GM04504 (cell line): ENCODE results near the gene HK2.
"Not testable (repeated sequence)": the region's sequence is repeated elsewhere in the genome, so short reads cannot be mapped to it uniquely, and the experiment has no call there.

ENCODE experiments used
- DNase-seq: peaks from one replicate; pipeline ENCODE4 v3.0.0-alpha.2; 2012; ENCODE audit warnings: low read depth

Gene HK2

DNA sequence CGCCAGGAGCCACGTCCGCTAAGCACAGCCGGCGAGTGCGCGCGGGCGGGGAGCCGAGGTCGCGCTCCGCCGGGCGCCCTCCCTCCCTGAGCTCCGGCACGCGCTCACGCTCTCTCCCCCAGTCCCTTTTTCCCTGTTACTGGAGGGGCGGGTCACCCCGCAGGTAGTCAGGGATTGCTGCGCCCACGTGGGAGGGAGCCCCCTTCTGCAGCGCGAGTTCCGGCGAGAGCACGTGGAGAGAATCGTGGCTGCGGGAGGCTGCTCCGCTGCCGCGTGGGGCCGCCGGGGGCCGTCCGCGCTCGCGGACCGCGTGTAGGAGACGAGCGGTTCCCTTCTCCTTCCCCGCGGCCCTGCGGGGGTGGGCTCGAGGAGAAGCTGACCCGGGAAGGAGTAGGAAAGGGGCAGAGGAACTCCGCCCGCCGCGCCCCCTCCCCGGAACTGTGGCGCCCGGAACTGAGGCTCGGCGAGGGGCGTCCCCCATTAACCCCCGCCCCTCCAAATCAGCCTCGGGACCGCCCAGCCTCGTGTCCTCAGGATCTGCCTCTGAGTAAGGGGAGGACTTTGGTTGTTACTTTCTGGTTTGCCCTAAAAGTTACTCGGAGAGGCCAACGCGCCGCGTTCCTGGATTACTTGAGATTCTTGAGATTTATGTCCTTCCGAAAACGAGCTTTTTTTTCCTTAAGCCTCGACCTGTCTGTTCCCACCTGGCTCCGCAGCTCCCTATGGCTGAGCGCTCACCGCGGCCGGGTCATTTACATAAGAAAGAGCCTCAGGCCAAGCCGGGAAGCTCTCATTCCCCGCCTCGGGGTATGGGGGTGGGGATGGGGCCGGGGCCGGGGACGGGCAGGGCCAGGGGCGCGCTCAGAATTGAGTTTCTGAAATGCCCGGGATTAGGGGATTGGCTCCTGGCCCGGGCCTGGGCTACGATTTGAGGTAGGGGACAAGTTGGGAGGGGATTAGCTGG is 1.1 kb downstream of the HK2 start:
- DNase-seq: no peak

DNA sequence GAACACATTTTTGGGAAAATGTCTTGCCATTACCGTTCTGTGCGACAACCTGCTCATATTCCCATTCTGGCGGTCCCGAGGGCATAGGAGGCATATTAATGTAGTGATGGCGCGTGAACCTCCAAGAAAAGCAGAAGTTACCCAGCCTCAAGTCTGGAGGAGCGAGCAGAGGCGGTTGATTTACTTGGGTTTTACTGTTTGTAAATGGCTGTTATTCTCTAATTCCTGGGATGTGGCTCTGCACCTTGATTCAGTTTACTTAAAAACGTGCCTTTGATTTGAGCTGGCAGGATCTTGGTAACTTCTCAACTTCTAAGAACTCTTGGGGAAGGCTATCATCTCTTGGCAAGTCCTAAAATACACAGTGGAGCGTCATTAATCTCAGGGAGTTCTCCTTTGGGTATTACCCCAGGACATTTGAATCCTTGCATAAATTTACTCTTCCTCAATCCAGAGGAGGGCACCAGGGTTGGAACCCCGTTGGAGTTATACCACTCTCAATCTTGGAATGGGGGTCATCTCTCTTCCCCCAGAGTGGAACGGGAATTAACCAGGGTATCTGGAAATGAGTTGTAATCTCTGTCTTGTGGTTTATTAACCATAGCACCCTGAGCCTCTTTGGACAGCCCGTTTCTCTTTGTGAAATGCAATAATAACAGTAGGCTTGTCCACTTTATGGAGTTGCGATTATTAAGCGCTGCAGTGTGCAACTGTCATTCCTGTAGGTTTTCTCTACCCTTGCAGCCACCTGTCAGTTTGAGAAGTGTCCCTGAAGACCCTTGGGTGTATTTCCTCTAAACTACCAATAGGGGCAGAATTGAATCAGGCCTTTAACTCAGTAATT is 2.1 kb downstream of the HK2 start:
- no peak for DNase-seq

DNA sequence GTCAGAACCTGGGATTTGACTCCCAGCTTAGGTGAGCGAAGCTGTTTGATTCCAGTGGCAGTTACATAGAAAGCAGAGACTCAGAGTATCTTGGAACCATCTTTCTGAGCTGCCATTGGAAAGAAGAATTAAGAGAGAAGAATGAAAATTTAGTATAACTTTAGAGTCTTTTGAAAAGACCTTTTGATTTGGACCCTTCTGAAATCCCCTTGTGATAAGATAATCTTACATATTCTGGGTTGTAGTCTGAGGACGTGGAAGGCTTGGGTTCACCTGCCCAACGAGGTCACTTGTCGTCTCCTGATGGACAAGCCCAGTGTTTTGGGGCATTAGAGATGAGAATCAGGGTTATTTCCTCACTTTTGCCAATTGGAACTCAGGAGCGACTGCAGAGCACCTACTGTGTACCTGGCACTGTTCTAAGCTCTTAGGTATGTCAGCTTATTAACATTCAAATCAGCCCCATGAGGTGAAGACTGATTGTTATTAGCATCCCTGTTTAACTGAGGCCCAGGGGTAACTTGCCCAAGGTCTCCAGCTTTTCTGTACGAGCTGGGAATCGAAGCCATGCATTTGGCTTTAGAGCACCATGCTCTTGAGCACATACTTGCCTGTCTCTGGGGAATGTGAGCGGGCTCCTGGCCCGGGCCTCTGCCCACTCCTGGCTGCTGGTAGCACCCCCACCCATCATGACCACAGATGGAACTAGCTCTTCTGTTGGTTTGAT is 2.9 kb downstream of the HK2 start:
- no peak for DNase-seq

DNA sequence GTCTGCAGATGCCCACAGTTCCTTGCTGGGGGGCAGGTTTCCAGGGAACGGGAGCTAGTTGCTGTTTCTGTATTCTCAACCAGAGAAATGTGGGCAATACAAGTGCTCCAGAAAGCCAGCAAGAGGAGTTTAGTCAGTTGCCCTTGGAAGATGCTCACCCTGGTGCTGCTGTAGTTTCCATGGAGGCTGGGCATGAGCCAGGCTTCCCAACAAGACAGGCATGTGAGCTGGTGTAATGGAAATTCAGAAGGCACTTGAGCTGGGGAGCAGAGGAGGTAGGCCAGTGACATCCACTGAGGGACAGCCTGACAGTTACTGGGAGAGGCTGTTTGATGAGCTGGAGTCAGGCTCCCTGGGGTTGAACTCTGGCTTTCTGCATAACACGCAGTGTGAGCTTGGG is 7.7 kb downstream of the HK2 start:
- DNase-seq: no peak

DNA sequence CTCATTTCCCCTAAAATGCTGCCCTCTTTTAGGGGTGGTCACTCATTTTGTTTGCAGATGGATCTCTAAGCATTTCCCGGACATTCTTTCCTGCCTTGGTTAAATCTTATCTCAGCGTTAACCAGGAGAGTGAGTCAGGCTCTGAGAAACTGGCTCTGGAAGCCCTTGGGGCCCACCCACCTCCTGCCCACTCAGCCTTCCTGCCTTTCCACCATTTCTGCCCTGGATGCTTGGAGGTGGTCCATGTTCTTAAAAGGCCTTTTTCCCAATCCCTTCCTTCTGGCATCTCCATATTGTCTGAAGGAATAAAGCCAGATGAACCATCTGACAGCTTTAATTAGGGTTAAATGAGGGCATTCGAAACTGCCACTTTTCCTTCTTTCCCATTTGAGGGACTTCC is 9.5 kb downstream of the HK2 start:
- DNase-seq: no peak

DNA sequence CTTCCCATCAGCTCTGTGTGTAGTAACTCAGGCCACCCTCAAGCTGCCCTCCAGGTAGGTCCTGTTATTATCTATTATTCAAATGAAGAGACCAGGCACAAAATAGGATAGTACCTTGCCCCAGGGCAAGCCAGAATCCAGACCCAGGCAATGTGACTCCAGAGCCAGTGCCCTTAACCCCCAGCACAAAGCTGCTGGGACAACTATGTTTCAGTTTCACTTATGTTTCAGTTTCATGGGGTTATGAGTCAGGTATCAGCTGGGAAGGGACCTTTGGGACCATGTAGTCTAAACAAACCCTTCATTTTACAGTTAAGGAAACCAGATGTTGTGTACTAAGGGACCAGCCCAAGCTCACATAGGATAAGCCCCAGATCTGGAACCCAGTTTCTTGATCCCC is 10.0 kb downstream of the HK2 start:
- DNase-seq: no peak

DNA sequence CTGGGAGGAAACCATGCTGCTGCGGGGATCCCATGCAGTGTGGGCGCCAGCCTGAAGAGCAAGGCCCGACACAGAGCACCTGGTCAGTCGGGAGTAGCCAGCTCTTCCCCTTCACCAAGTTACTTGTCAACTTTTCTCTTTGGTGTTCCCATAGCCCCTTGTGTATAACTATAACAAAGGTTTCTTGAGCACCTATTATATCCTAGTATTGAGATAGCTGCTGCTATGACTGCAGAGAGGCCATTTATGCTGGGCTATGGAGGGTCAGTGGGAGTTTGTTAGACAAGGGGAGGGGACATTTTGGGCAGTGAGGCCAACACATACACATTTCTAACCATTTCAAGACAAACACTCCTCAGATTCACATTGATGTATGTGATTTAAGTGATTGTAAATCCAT is 10.8 kb downstream of the HK2 start:
- no peak for DNase-seq

DNA sequence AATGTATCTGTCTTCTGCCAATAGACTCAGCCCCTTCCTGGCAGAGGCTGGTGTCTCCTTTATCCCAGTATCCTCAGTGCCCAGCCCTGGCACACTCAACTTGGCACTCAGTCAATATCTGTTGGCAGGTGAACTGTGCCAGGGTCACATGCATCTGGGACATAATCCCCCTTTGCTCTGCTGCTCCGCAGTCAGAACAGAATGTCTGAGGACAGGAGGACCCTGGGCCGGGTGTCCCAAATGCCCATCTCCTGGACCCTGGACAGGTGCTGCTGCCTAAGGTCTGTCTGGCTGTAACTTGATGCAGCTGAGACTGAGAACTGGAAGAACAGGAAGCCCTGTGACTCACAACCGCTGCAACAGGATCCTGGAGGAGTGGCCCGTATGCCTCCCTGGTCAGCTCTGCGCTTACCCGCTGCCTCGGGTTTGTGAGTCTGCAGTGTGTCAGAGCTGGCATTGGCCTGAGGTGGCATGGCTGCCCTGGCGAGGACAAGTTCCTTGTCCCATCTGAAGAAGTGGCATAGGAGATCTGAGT is 11.4 kb downstream of the HK2 start:
- peak; percentile 77 for DNase-seq

DNA sequence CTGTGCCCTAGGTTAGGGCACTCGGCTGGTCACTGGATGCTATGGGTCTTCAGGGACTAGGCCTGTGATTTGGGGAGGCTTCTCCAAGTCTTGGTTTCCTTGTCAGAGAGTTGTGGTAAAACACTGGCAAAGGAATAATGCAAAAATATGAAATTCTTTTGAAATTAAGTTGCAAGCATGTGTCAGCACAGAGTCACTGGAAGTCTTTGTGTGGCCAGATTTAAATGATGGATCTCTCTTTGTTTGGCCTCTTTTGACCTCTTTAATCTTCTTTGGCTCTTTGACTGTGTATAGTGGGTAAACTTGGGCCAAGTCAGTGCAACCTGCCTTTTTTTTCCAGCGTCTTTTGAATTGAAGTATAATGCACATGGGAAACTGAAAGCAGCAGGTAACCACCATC is 12.1 kb downstream of the HK2 start:
- no peak for DNase-seq

DNA sequence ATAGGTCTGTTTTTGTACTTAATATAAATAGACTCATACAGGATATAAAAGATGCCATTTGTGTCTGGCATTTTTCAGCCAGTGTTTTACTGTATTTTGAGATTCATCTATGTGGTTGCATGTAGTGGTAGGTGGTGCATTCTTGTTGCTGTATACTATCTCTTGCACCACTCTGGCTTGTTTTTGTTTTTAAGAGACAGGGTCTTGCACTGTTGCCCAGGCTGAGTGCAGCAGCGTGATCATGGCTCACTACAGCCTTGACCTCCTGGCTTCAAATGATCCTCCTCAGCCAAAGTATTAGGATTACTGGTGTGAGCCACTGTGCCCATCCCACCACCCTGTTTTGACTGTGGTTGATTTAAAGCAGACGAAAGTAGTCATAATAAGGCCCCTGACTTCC is 12.6 kb downstream of the HK2 start:
- DNase-seq: no peak

DNA sequence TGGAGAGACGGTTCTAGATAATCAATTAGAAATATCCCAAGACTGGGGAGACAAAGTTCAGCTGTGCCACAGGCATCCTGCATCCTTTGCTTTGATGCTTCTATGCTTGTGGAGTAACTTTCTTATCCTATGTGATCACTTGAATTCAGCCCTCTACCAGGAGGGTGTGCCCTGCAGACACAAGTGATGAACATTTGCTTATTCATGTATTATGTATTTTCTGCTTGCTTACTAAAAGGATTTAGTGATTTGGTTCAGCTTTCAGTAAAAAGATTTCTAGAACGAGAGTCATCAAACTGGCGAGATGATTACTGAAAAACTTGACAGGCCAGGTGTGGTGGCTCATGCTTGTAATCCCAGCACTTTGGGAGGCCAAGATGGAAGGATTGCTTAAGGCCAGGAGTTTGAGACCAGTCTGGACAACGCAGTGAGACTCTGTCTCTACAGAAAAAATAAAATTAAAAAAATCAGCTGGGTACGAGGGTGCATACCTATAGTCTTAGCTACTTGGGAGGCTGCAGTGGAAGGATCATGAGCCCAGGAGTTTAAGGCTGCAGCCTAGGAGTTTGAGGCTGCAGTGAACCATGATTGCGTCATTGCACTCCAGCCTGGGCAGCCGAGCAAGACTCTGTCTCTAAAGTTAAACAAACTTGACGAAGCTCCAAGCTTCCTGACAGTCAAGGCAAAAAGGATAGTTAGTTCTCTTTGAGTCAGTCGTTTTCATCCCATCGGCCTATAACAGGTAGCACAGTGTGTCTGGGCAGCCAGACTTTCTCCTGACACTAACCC is 13.3 kb downstream of the HK2 start:
- DNase-seq: no peak

DNA sequence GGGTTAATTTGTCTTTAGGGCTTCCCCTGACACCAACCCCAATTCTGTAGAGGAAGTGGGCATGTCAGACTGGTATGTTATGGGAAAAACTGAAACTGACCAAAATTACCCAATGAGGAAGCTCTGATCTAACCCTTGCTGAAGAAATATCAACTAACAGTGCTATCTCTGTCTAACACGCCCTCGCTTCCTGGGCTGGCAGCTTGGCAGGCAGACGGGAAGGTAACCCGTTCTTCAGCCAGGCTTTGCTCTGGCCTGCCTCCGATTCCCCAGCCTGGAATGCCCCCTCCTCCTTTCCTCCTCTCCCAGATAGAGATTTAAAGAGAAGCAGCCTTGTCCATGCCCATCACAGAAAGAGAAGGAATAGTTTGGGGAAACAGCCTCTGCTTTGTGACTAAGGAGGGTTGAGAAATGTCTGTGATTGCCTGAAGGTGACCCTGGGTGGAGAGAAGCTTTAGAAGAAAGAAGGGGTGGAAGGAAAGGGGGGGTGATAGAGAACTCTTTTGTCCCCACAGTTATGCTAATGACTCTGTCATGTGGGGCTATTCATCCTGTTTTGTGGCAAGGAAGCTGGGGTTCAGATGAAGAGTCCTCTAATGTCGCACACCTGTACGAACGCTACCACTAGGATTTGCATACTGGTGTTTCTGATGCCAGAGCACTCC is 15.4 kb downstream of the HK2 start:
- no peak for DNase-seq

DNA sequence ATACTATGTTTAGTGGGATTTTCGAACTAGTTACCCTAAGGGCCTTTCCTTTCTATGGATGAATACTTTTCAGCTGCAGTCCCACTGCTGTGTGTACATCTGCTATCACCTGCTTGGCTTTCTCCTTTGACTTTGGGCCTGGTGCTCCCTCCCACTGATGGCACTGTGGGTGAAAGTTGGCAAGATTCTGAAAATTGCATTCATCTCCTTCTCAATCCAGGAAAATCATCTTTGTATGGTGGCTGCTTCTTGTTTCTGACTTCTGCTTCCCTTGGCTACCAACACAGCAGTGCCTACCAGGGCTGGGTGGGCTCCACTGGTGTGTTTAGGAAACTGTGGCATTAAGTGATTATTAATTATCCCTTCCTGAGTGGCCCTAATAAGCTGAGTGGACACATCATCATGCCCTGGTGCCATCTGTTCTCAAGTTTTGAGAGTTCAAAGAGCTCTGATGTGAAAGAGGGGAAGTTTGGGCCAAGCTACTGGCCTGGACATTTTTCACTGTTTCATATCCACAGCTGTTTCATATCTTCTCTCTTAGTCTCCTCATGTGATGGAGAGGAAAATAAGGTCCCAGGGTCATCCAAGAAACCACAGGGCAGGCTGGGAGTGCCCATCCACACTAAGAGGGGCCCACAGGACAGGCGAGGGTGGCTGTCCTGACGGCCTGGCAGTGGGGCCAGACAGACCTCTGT is 16.7 kb downstream of the HK2 start:
- DNase-seq: no peak

DNA sequence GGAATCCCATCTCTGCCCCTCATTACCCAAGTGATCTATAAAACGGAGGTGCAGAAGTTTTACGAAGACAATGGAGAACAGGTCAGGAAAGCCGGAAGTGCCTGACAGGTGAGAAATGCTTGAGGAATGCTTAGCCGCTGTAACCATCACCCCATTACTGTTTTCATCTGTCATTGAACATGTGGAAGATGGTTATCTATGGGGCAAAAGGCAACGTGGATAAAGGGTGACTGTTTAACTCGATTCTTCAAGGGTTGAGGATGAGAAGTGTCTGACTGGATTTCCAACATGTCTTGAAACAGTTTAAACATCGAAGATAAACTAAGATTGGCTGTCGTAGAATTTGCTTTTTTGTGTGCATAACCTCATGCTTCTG is 17.3 kb downstream of the HK2 start:
- no peak for DNase-seq

DNA sequence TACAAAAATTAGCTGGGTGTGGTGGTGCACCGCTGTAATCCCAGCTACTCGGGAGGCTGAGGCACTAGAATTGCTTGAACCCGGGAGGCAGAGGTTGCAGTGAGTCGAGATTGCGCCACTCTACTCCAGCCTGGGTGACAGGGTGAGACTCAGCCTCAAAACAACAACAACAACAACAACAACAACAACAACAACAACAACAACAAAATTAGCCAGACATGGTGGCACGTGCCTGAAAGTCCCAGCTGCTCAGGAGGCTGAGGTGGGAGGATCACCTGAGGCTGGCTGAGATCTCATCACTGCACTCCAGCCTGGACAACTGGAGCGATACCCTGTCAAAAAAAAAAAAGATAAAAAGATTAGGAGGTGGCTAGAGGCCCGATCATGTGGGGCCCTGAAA is 19.4 kb downstream of the HK2 start:
- not testable (repeated sequence) for DNase-seq

DNA sequence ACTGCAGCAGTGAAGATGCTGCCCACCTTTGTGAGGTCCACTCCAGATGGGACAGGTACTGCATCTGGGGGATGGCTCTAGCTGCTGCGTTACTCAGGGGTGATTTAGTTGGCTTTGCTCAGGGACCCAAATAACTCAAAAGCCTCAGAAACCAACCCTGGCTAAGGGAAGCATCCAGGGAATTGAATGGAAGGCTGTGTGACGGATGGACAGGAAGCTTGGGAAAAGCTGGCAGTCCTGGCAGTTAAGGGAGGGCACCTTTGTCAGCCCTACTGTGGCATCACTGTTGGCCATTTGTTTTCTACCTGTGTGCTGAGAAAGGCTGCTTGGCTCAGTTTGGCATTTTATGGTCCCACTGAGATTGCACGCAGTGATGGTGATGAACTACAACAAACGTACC is 20.5 kb downstream of the HK2 start:
- DNase-seq: no peak

DNA sequence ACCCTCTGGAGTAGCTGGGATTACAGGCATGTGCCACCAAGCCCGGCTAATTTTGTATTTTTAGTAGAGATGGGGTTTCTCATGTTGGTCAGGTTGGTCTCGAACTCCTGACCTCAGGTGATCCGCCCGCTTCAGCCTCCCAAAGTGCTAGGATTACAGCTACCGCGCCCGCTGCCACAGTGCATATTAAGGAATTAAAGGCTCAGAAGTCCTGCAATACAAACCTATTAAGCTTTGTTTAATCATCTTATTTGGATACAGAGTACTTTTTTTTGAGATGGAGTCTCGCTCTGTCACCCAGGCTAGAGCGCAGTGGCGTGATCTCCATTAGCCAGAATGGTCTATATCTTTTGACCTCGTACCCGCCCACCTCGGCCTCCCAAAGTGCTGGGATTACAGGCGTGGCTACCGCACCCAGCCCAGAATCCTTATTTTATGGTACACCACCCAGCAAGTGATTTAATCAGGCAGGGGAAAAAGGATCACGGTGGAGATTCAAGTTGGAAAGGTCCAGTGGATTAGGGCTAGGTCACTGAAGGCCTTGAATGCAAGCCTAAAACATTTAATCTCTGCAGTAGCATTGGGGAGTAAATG is 21.3 kb downstream of the HK2 start:
- DNase-seq: not testable (repeated sequence)

DNA sequence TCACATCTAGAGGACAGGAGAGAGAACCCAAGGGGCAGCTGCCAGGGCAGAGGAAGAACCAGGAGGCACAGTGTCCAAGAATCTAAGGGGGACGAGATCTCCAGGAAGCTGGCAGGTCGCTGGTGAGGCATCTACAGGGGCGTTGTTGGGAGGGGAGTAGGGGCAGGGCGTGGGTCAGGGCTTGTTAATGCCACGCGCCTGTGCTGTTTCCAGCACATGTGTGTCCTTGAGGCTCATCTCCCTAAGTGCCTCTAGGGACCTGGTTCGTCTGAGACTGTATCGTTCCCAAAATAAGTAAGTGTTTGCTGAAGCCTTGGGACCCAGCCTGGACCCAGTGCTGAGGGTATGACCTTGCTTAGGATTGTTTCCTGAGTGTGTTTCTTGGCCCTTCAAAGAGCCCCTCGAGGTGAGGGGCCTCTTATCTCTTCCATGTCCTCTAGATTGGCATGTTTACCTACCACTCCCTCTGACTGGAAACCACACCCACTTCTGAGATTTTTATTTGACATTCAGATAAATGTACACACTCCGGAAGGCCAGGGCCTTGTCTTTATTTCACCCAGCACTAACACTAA is 22.2 kb downstream of the HK2 start:
- no peak for DNase-seq

DNA sequence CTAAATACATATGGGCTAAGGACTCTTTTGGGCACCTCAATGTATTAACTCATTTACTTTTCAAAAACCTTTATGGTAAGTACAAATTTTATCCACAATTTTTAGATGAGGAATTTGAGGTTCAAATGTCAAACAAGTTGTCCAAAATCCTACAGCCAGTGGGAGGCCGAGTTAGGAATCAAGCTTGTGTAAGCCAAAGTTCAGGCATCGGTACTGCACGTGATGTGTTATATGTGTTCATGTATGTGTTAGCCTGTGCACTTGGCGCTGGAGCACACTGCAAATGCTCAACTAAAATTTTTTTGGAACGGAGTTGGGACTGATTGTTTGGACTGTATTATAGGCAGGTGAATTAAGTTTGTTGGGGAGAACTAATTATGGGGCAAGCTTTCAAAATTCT is 22.7 kb downstream of the HK2 start:
- DNase-seq: no peak

DNA sequence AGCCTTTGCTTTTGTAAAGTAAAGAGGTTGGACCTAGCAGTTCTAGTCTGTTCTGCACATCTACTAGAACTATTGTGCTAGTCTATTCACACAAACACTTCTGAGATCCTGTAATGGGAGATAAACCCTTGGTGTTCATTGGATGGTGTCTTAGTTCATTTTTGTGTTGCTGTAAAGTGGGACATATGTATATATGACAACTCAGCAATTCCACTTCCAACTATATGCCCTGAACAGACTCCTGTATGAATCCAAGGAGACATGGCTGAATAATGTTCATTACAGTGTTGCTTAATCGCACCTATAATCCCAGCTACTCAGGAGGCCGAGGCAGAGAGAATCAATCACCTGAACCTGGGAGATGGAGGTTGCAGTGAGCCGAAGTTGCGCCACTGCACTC is 23.3 kb downstream of the HK2 start:
- DNase-seq: no peak
